GM21360 (cell line): ENCODE measurements around the gene EXOC3L2.

Experiments
- ATAC-seq: cut with Tn5 transposase; IDR thresholded peaks from one replicate; pipeline ENCODE4 v1.9.1; 2021; ENCODE audit warnings: mild to moderate bottlenecking, moderate library complexity; ENCODE audit not compliant: unreplicated experiment

Gene EXOC3L2

GRCh38 chr19:45222724-45223123 lies 22.5 kb downstream of the EXOC3L2 start:
- ATAC-seq = no peak

GRCh38 chr19:45218911-45219743 lies 26.1 kb downstream of the EXOC3L2 start:
- no peak for ATAC-seq

- ATAC-seq = no peak
Observed at GRCh38 chr19:45218426-45218825, 26.8 kb downstream of the EXOC3L2 start.

- ATAC-seq = no peak
Observed at GRCh38 chr19:45217957-45218334, 27.3 kb downstream of the EXOC3L2 start.

- no peak for ATAC-seq
Observed at GRCh38 chr19:45217193-45217956, 27.8 kb downstream of the EXOC3L2 start.

- ATAC-seq = no peak
Observed at GRCh38 chr19:45216667-45217066, 28.5 kb downstream of the EXOC3L2 start.

- ATAC-seq = no peak
Observed at GRCh38 chr19:45215391-45216191, 29.6 kb downstream of the EXOC3L2 start.

GRCh38 chr19:45213031-45213430 lies 32.2 kb downstream of the EXOC3L2 start:
- no peak for ATAC-seq

GRCh38 chr19:45211751-45212381 lies 33.3 kb downstream of the EXOC3L2 start:
- no peak for ATAC-seq

- no peak for ATAC-seq
Observed at GRCh38 chr19:45206328-45206727, 38.9 kb downstream of the EXOC3L2 start.

GRCh38 chr19:45205810-45206209 lies 39.4 kb downstream of the EXOC3L2 start:
- no peak for ATAC-seq

GRCh38 chr19:45202637-45203036 lies 42.6 kb downstream of the EXOC3L2 start:
- no peak for ATAC-seq

- no peak for ATAC-seq
Observed at GRCh38 chr19:45200568-45200967, 44.6 kb downstream of the EXOC3L2 start.

GRCh38 chr19:45195764-45196163 lies 49.4 kb downstream of the EXOC3L2 start:
- no peak for ATAC-seq

GRCh38 chr19:45191375-45191774 lies 53.8 kb downstream of the EXOC3L2 start:
- no peak for ATAC-seq

GRCh38 chr19:45189971-45190370 lies 55.2 kb downstream of the EXOC3L2 start:
- ATAC-seq = no peak

- no peak for ATAC-seq
Observed at GRCh38 chr19:45187421-45188100, 57.6 kb downstream of the EXOC3L2 start.

GRCh38 chr19:45186509-45187334 lies 58.5 kb downstream of the EXOC3L2 start:
- no peak for ATAC-seq

GRCh38 chr19:45184115-45184514 lies 61.1 kb downstream of the EXOC3L2 start:
- no peak for ATAC-seq
